ENCODE results near the gene PCAT7.

GRCh38 chr9:94533601-94534000 is 21.3 kb upstream of the PCAT7 start:
- TF ChIP-seq POLR2A (IDR thresholded peaks at IDR 0.05; ENCODE audit: low read depth, low read length) (no peak), EZH2 (IDR thresholded peaks at IDR 0.05; ENCODE audit: borderline replicate concordance, low read depth, low read length, severe bottlenecking) (no peak), MAX (IDR thresholded peaks at IDR 0.05; ENCODE audit: insufficient read depth, insufficient read length) (no peak), POLR2AphosphoS5 (IDR thresholded peaks at IDR 0.05; ENCODE audit: insufficient read depth, low read depth, low read length) (no peak), GATA2 (IDR thresholded peaks at IDR 0.05; ENCODE audit: insufficient read depth, insufficient read length, low read depth, low read length) (no peak), MYC (IDR thresholded peaks at IDR 0.05; ENCODE audit: low read depth, low read length) (no peak), FOS (IDR thresholded peaks at IDR 0.05; ENCODE audit: borderline replicate concordance, insufficient read depth, low read length) (no peak), JUN (IDR thresholded peaks at IDR 0.05; ENCODE audit: borderline replicate concordance, insufficient read depth, insufficient read length, low read depth) (no peak)
- TF ChIP-seq, protein P1, sequence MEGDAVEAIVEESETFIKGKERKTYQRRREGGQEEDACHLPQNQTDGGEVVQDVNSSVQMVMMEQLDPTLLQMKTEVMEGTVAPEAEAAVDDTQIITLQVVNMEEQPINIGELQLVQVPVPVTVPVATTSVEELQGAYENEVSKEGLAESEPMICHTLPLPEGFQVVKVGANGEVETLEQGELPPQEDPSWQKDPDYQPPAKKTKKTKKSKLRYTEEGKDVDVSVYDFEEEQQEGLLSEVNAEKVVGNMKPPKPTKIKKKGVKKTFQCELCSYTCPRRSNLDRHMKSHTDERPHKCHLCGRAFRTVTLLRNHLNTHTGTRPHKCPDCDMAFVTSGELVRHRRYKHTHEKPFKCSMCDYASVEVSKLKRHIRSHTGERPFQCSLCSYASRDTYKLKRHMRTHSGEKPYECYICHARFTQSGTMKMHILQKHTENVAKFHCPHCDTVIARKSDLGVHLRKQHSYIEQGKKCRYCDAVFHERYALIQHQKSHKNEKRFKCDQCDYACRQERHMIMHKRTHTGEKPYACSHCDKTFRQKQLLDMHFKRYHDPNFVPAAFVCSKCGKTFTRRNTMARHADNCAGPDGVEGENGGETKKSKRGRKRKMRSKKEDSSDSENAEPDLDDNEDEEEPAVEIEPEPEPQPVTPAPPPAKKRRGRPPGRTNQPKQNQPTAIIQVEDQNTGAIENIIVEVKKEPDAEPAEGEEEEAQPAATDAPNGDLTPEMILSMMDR (IDR thresholded peaks at IDR 0.05; ENCODE audit: extremely low read depth in 1 of 2, insufficient read depth in 1 of 2, low read depth in 1 of 2, low read length in 2 of 2), result no peak
